Breast epithelium (tissue), 3 donors: ENCODE data around the gene LRP2.

ENCODE experiments used
- POLR2A ChIP-seq: fragments of 450-650 bp; IDR thresholded peaks from one replicate; pipeline ENCODE4 v1.6.1; 2016; ENCODE audit warnings: antibody characterized with exemption, mild to moderate bottlenecking, moderate library complexity
- TF ChIP-seq, protein P1 (sequence below), 3 donors: fragments of 450-650 bp; IDR thresholded peaks; one replicate each; pipeline ENCODE4 v1.5.1; 2016 to 2017; ENCODE audit warnings: antibody characterized with exemption in 3 of 3, mild to moderate bottlenecking in 3 of 3, moderate library complexity in 3 of 3

DNA sequence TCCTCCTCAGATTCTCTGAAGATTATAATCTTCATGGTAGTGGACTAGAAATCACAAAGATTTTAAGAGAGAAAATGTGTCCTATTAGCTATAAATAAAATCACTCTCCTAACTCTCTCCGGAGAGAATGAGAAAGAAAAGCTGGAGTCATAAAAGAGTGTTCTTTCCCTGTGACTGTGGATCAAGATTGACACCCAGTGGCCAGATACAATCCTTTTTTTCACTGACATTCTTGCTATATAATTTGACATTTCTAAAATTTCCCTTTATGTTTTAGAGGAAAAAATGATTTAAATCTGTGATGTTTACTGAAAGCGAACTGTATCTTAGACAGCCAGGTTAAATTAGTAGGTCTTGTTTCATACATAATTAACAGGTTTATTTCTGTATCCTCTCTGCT lies 35.4 kb upstream of the LRP2 start:
- TF ChIP-seq, protein P1, sequence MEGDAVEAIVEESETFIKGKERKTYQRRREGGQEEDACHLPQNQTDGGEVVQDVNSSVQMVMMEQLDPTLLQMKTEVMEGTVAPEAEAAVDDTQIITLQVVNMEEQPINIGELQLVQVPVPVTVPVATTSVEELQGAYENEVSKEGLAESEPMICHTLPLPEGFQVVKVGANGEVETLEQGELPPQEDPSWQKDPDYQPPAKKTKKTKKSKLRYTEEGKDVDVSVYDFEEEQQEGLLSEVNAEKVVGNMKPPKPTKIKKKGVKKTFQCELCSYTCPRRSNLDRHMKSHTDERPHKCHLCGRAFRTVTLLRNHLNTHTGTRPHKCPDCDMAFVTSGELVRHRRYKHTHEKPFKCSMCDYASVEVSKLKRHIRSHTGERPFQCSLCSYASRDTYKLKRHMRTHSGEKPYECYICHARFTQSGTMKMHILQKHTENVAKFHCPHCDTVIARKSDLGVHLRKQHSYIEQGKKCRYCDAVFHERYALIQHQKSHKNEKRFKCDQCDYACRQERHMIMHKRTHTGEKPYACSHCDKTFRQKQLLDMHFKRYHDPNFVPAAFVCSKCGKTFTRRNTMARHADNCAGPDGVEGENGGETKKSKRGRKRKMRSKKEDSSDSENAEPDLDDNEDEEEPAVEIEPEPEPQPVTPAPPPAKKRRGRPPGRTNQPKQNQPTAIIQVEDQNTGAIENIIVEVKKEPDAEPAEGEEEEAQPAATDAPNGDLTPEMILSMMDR (IDR thresholded peaks at IDR 0.05) = peak in 2 of 3 donors; percentile 35 to 46
- TF ChIP-seq POLR2A = no peak
